ENCODE data around the gene PSMD3.

- TF ChIP-seq GATA3 (IDR thresholded peaks at IDR 0.05; ENCODE audit: low read depth, low read length) = no peak
- TF ChIP-seq GATA2 (IDR thresholded peaks at IDR 0.05; ENCODE audit: low read depth, low read length) = no peak
Measured at GRCh38 chr17:39972271-39972670, 8.3 kb upstream of the PSMD3 start.

Data from SH-SY5Y (cell line).